NCI-H510A treated with DMSO at 0.1 percent for 48 hours (cell line): ENCODE results near the gene ZSCAN18.
A peak's percentile ranks its signal among the peaks of the same experiment; 100 is the strongest.

Experiments
- DNase-seq: peaks from one replicate; lab custom pipeline; 2025; lab: John Stamatoyannopoulos, UW

ZSCAN18 gene

GRCh38 chr19:58085348-58085875, 12.6 kb downstream of the ZSCAN18 start:
- no peak for DNase-seq

- DNase-seq = no peak
These were observed 13.3 kb downstream of the ZSCAN18 start for GRCh38 chr19:58084596-58085347.

- DNase-seq = no peak
These were observed 15.0 kb downstream of the ZSCAN18 start for GRCh38 chr19:58083021-58083420.

GRCh38 chr19:58079792-58080191, 18.2 kb downstream of the ZSCAN18 start:
- DNase-seq = no peak

- DNase-seq = no peak
These were observed 30.7 kb downstream of the ZSCAN18 start for GRCh38 chr19:58067240-58067912.

- no peak for DNase-seq
These were observed 34.3 kb downstream of the ZSCAN18 start for GRCh38 chr19:58063712-58064111.

- DNase-seq = no peak
These were observed 37.8 kb downstream of the ZSCAN18 start for GRCh38 chr19:58060231-58060630.

GRCh38 chr19:58059671-58060078, 38.4 kb downstream of the ZSCAN18 start:
- DNase-seq = no peak

GRCh38 chr19:58059003-58059670, 38.9 kb downstream of the ZSCAN18 start, which contains the start of gene ZNF135:
TSS of gene ZNF135 (plus strand) at chr19:58059282. CDS start at chr19:58060003, 721 bp downstream.
- DNase-seq = peak; percentile 13

GRCh38 chr19:58058467-58058866, 39.6 kb downstream of the ZSCAN18 start:
- DNase-seq = no peak

- DNase-seq = no peak
These were observed 41.2 kb downstream of the ZSCAN18 start for GRCh38 chr19:58056861-58057260.

GRCh38 chr19:58056261-58056660, 41.8 kb downstream of the ZSCAN18 start:
- DNase-seq = no peak

GRCh38 chr19:58054901-58055874, 42.8 kb downstream of the ZSCAN18 start:
- no peak for DNase-seq

GRCh38 chr19:58053480-58054156, 44.4 kb downstream of the ZSCAN18 start:
- DNase-seq = no peak

GRCh38 chr19:58052256-58052655, 45.8 kb downstream of the ZSCAN18 start:
- no peak for DNase-seq

GRCh38 chr19:58047672-58048071, 50.4 kb downstream of the ZSCAN18 start:
- no peak for DNase-seq

GRCh38 chr19:58046856-58047255, 51.2 kb downstream of the ZSCAN18 start:
- no peak for DNase-seq

- DNase-seq = no peak
These were observed 52.5 kb downstream of the ZSCAN18 start for GRCh38 chr19:58045411-58046050.

GRCh38 chr19:58044886-58045285, 53.1 kb downstream of the ZSCAN18 start:
- DNase-seq = no peak

GRCh38 chr19:58044391-58044790, 53.6 kb downstream of the ZSCAN18 start:
- DNase-seq = no peak
